Right lung (tissue), 10 donors: ENCODE data around the gene GLRA1. TPM values are rescaled to one million over a fixed set of nuclear protein-coding genes. Genes with fewer than 3 reads are reported as not detected.

Experiments
- DNase-seq, 2 donors: peaks; one replicate each; pipeline ENCODE4 v3.0.0-alpha.2; 2013
- long read RNA-seq, 8 donors: transcript quantifications; one replicate each; lab custom pipeline, GENCODE V29; 2026
- polyA plus RNA-seq, 5 donors: library from polyadenylated mRNA; unstranded; fragments of 120-200 nt; gene quantifications; one replicate each; pipeline versions ENCODE4 v1.2.1 to v1.2.3, GENCODE V29; 2013; ENCODE audit warnings: inconsistent platforms in 1 of 5, low replicate concordance in 1 of 5; ENCODE audit not compliant: insufficient read length in 5 of 5, insufficient read depth in 1 of 5

GLRA1 gene
- under 1 TPM in 2 of 5 donors, not detected in 3; 0.09 to 0.13 TPM for polyA plus RNA-seq
- long read RNA-seq, donor 1: 0 reads
- long read RNA-seq, donor 2: 0 reads
- long read RNA-seq, donor 3: 0 reads
- long read RNA-seq, donor 4: 0 reads
- long read RNA-seq, donor 5: 0 reads
- long read RNA-seq, donor 6: 0 reads
- long read RNA-seq, donor 7: 0 reads
- long read RNA-seq, donor 8: 0 reads

DNA sequence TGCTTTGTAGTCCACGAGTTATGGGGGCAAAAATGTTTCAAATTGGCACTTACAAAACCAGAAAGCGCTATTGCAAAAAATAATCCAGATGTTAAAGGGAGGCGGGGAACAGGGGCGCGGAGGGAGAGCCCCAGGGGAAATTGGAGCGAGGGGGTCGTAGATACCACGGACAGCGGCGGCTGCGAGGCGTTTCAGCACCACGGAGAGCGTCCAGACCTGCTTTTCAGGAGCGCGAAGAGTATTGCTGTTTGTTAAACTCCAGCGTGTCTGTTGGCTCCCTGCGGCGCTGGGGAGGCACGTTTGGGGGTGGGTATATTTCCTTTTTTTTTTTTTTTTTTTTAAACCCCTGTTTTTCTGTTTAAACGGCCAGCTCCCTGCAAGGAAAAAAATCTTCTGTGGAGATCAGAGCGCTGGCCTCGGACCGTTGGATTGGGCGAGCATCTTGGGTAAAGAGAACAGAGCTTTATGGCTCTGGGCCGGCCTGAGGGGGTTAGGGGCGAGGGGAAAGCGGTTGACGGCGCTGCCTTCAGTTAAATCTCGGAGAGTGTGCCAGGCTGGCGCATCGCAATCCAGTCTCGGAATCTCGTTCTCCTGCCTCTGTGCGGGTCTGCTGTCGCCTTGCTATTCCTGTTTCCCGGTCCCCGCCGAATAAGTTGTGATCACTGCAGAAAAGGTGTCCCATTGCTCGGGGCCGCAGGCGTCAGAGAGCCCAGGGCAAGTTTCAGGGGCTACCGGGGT, at the start of gene GLRA1:
GLRA1 (minus strand) TSS at position 288 of the 738 bp plus-strand sequence. CDS start 302 bp downstream, outside the sequence.
- peak; percentile 45 to 64 for DNase-seq

- DNase-seq: no peak
Observed at GRCh38 chr5:151970885-151971284, 46.2 kb upstream of the GLRA1 start.

- DNase-seq: no peak
Observed at GRCh38 chr5:151967865-151968264, 43.2 kb upstream of the GLRA1 start.

DNA sequence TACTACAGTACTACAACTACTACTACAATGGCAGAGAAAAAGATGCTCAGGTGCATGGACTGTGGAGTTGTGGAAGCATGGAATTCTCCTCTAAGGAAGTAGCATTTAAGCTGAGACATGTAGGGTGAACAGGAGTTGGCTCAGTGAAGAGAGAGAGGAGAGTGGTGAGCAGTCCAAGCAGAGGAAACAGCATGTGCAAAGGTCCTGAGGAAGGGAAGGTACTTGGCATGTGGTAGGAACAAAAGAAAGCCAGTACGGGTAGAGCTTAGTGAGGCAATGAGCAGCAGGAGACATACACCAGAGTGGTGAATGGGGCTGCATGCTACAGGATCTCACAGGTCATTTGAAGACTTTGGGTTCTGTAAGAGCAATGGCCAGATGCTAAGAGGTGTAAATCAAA, 41.4 kb upstream of the GLRA1 start:
- no peak for DNase-seq

DNA sequence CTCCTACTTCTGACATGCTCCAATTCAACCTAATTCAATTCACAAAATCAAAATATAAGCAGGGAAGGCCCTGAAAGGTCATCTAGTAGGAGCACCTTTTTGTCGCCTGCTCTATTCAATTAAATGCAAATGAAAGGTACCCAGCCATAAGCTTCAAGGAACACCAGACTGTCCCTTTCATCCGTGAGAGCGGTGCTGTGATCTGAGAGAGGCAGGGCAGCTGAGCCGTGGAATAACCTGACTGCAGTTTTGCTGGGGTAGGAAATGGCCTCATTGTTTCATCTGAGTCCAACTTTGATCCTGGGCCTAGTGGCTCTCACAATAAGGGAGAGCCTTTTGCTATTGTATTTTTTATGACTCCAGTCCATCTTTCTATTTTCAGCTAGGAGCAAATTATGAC, 39.8 kb upstream of the GLRA1 start:
- no peak for DNase-seq

- no peak for DNase-seq
Observed at GRCh38 chr5:151961557-151961956, 36.9 kb upstream of the GLRA1 start.

- no peak for DNase-seq
Observed at GRCh38 chr5:151958111-151958510, 33.5 kb upstream of the GLRA1 start.

DNA sequence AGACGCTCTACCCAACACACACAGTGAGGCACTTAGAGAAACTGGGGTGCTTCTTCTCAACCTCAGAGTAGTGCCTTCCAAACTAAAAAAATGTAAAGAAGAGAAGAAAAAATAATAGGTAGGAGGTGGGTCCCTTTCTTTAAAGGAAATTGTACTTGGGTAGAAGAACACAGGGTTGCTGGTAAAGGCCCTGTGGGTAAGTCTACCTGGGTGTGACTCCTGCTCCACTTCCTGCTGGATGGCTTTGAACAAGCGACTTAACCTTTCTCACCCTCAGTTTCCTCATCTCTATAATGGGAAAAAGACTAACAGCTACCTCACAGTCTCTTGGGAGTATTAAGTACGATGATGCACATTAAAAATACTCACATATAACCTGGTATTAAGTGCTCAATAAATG, 32.1 kb upstream of the GLRA1 start:
- no peak for DNase-seq

GRCh38 chr5:151954255-151954654, 29.6 kb upstream of the GLRA1 start:
- no peak for DNase-seq

- no peak for DNase-seq
Observed at GRCh38 chr5:151953833-151954232, 29.2 kb upstream of the GLRA1 start.

GRCh38 chr5:151952238-151952637, 27.6 kb upstream of the GLRA1 start:
- DNase-seq: no peak

DNA sequence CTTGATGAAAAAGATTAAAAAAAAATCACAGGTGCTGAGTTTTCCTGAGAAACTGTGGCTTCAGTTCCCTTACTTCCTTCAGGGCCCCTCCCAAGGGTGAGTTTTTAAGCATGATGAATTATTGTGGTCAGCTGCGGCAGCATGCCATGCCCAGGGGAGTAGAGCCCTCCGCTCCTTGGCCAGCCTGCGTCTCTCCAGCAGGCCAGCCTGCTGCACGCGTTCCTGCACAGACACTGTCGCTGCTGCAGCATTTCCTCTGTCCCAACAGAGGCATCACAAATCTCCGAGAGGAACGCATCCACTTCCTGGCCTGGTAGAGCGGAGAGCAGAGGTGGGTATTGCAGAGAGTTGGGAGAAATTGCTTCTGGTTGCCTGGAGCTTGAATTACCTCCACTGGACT, 26.1 kb upstream of the GLRA1 start:
- DNase-seq: no peak

- peak in 1 of 2 donors; percentile 6 for DNase-seq
Observed at GRCh38 chr5:151949701-151950308, 25.2 kb upstream of the GLRA1 start.

DNA sequence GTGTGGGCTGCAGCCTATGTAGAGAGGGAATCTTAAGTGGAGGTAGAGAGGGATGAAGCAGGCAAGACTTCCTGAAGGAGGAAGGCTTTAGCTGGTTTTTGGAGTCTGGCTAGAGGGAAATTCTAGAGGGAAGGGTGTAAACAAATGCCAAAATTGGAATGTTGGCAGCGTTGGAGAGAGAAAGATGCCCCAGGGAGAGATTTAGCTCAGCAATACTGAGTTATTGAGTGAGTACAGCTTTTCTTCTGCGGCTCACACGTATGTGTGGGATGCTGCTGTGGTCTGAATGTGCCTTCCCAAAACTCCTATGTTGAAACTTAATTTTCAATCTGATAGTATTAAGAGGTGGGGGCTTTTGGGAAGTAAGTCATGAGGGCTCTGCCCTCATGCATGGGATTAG, 24.5 kb upstream of the GLRA1 start:
- DNase-seq: no peak

GRCh38 chr5:151947931-151948608, 23.4 kb upstream of the GLRA1 start:
- DNase-seq: no peak

- no peak for DNase-seq
Observed at GRCh38 chr5:151937851-151938250, 13.2 kb upstream of the GLRA1 start.

GRCh38 chr5:151935135-151935695, 10.6 kb upstream of the GLRA1 start:
- no peak for DNase-seq

- DNase-seq: no peak
Observed at GRCh38 chr5:151931260-151931659, 6.6 kb upstream of the GLRA1 start.

DNA sequence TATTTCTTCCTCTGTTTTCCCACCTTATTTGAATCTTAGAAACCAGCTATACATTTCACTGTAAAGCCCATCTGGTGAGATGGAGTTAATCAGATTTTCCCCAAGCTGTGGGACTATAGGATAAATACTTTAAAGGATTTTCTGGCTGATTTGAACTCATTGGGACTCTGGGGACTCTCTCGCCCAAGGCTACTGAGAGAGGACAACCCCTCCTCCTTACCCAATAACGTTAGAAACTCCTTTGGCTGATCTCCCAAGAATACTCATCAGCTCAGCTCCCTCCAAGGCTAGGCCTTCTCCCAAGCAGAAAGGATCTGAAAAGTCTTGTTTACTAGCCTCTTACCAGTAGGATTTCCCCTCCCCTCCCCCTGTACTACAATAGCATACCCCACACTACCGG, 1.5 kb upstream of the GLRA1 start:
- no peak for DNase-seq

DNA sequence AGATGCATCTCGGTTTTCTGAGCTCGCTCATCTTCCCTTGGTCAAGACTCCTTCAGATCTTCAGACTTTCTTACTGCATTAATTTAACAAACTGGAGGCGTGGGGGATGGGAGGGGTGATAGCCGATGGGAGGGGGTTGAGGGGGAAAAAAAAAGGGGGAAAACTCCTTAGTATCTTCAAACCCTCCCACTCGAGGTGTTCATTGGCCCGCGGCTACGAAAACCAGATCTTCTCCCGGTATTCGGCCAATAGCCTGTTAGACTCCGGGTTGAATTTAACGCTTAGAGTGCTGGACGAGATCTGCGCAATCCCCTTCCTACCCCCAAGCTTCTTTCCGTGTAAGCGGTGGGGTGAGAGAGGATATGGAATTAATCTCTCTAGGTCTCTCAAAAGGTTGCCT, 689 bp upstream of the GLRA1 start:
- DNase-seq: no peak

- DNase-seq: no peak
Observed at GRCh38 chr5:151923866-151924476, 680 bp downstream of the GLRA1 start.

- DNase-seq: no peak
Observed at GRCh38 chr5:151921916-151922315, 2.7 kb downstream of the GLRA1 start.
